Gastrocnemius medialis (tissue), 4 donors: ENCODE results near the gene MPIG6B. TPM values are rescaled to one million over a fixed set of nuclear protein-coding genes. Genes with fewer than 3 reads are reported as not detected.

Experiments used
- ATAC-seq, 2 donors: fragments of 150-250 bp; one replicate each; pipeline ENCODE4 v1.9.1; 2016
- DNase-seq, 2 donors: peaks; one replicate each; pipeline ENCODE4 v3.0.0-alpha.2; 2019
- H3K27ac ChIP-seq, 4 donors: fragments of 200-600 bp; sonication (generic); 1 replicate in 1 of 4; 2 replicates in 3 of 4; pipeline ENCODE4 v1.5.1; 2016 to 2018; ENCODE audit warnings: mild to moderate bottlenecking in 2 of 4, moderate library complexity in 1 of 4
- H3K27me3 ChIP-seq, 3 donors: fragments of 200-600 bp; sonication (generic) in 2 of 3; 1 replicate in 1 of 3; 2 replicates in 2 of 3; pipeline versions ENCODE4 v1.5.1 to v1.6.0; 2016 to 2019; ENCODE audit warnings: mild to moderate bottlenecking in 1 of 3, moderate library complexity in 1 of 3
- H3K36me3 ChIP-seq, 2 donors: fragments of 200-600 bp; sonication (generic) in 1 of 2; one replicate each; pipeline ENCODE4 v1.5.1; 2017 to 2018
- H3K4me1 ChIP-seq, 2 donors: fragments of 200-600 bp; sonication (generic) in 1 of 2; one replicate each; pipeline ENCODE4 v1.5.1; 2016 to 2017; ENCODE audit warnings: mild to moderate bottlenecking in 2 of 2
- H3K4me3 ChIP-seq, 4 donors: fragments of 200-600 bp; sonication (generic) in 3 of 4; 1 replicate in 1 of 4; 2 replicates in 3 of 4; pipeline ENCODE4 v1.5.1; 2016 to 2019; ENCODE audit warnings: mild to moderate bottlenecking in 2 of 4
- H3K9me3 ChIP-seq, 3 donors: fragments of 200-600 bp; sonication (generic) in 2 of 3; 1 replicate in 1 of 3; 2 replicates in 2 of 3; pipeline ENCODE4 v1.5.1; 2016 to 2019
- CTCF ChIP-seq, 5 experiments: fragments of 450-650 bp in 3 of 5; fragments of 200-600 bp in 2 of 5; sonication (generic) in 2 of 5; IDR thresholded peaks in 4 of 5; conservative IDR thresholded peaks in 1 of 5; 1 replicate in 4 of 5; 2 replicates in 1 of 5; pipeline ENCODE4 v1.5.1; 2016 to 2019; ENCODE audit warnings: antibody characterized with exemption in 5 of 5, mild to moderate bottlenecking in 3 of 5, moderate library complexity in 3 of 5
- POLR2A ChIP-seq, 2 donors: fragments of 450-650 bp; IDR thresholded peaks; one replicate each; pipeline ENCODE4 v1.6.1; 2017; ENCODE audit warnings: antibody characterized with exemption in 2 of 2, mild to moderate bottlenecking in 2 of 2, moderate library complexity in 2 of 2
- in situ Hi-C, 4 donors: fragments of 200-750 bp; cut with MboI; loops; one replicate each; pipeline versions ENCODE4 v1.15.0 to v1.8.0; 2017; ENCODE audit warnings: low sequenced_read_pairs in 4 of 4
- intact Hi-C: fragments of 100-400 bp; cut with DNase I; formaldehyde crosslinking; loops from one replicate; pipeline ENCODE4 v1.15.1; 2023; ENCODE audit warnings: low total_unique reads
- total RNA-seq, 4 donors: library from RNA; depleted of rRNA; stranded (reverse); fragments of >200 nt; gene quantifications; one replicate each; pipeline versions ENCODE4 v1.1.0 to v1.2.3, GENCODE V29; 2016

MPIG6B gene
- not detected for total RNA-seq

- DNase-seq (no peak), ATAC-seq (no peak)
- H3K36me3 ChIP-seq = no peaks in the 10 kb centered on the region
- H3K4me3 ChIP-seq = no peak within 1 kb of the TSS
- no peak within 1 kb of the TSS for H3K27ac ChIP-seq
- H3K27me3 ChIP-seq = no peaks in the 10 kb centered on the region
- in situ Hi-C loops = no loop called here
- no peaks in the 10 kb centered on the region for H3K9me3 ChIP-seq
- TF ChIP-seq CTCF (IDR thresholded peaks at IDR 0.05 in 4 of 5, conservative IDR thresholded peaks at IDR 0.05 in 1 of 5) (no peak), POLR2A (IDR thresholded peaks at IDR 0.05) (no peak)
- H3K4me1 ChIP-seq = no peaks in the 10 kb centered on the region
- intact Hi-C loops = no loop called here
These were observed at the start of gene MPIG6B for GRCh38 chr6:31723245-31723979. Gene MPIG6B (plus strand): TSS chr6:31723373. CDS start chr6:31723384, 11 bp downstream.

GRCh38 chr6:31676322-31676903 lies 46.8 kb upstream of the MPIG6B start:
- in situ Hi-C loops = loop anchor here in 1 of 4 donors (10.0 to 25.0 kb wide), 2 partner anchors 158 to 286 kb away; partner anchors contain the start of genes DXO, NELFE and SKIC2
- Histone ChIP-seq H3K27me3 (no peaks in the 10 kb centered on the region), H3K27ac (no peak overlapping the region), H3K4me3 (no peak overlapping the region), H3K9me3 (no peaks in the 10 kb centered on the region), H3K36me3 (peaks cover 0 to 20% of the 10 kb centered on the region in 2 donors), H3K4me1 (peaks cover 11% of the 10 kb centered on the region in 2 donors)
- ATAC-seq (no peak), DNase-seq (no peak)
- no peak for TF ChIP-seq POLR2A (IDR thresholded peaks at IDR 0.05)
- no peak for TF ChIP-seq CTCF (IDR thresholded peaks at IDR 0.05 in 4 of 5, conservative IDR thresholded peaks at IDR 0.05 in 1 of 5)
- intact Hi-C loops = no loop called here

- no peak overlapping the region for H3K4me3 ChIP-seq
These were observed 46.3 kb upstream of the MPIG6B start for GRCh38 chr6:31676904-31677303.

GRCh38 chr6:31677955-31678354 lies 45.2 kb upstream of the MPIG6B start:
- Histone ChIP-seq H3K27me3 (no peaks in the 10 kb centered on the region), H3K36me3 (peaks cover 0 to 5% of the 10 kb centered on the region in 2 donors), H3K4me1 (peaks cover 13% of the 10 kb centered on the region in 2 donors), H3K4me3 (no peak overlapping the region), H3K9me3 (no peaks in the 10 kb centered on the region), H3K27ac (no peak overlapping the region)
- TF ChIP-seq CTCF (IDR thresholded peaks at IDR 0.05 in 4 of 5, conservative IDR thresholded peaks at IDR 0.05 in 1 of 5) (no peak), POLR2A (IDR thresholded peaks at IDR 0.05) (no peak)
- in situ Hi-C loops (loop anchor here in 1 of 4 donors (10.0 to 25.0 kb wide), 2 partner anchors 157 to 284 kb away; partner anchors contain the start of genes DXO, NELFE and SKIC2), intact Hi-C loops (no loop called here)
- no peak for ATAC-seq
- DNase-seq = no peak

More at GRCh38 chr6:31676904-31677303, 46.3 kb upstream of the MPIG6B start:
- intact Hi-C loops = no loop called here
- H3K4me1 ChIP-seq = peaks cover 13% of the 10 kb centered on the region in 2 donors
- peaks cover 0 to 15% of the 10 kb centered on the region in 2 donors for H3K36me3 ChIP-seq
- TF ChIP-seq CTCF (IDR thresholded peaks at IDR 0.05 in 4 of 5, conservative IDR thresholded peaks at IDR 0.05 in 1 of 5) (no peak), POLR2A (IDR thresholded peaks at IDR 0.05) (no peak)
- H3K27me3 ChIP-seq = no peaks in the 10 kb centered on the region
- DNase-seq (no peak), ATAC-seq (no peak)
- in situ Hi-C loops = loop anchor here in 1 of 4 donors (10.0 to 25.0 kb wide), 2 partner anchors 158 to 285 kb away; partner anchors contain the start of genes DXO, NELFE and SKIC2
- no peak overlapping the region for H3K27ac ChIP-seq
- no peaks in the 10 kb centered on the region for H3K9me3 ChIP-seq
